Esophagus squamous epithelium (tissue), 5 donors: ENCODE results near the gene AP3B2. TPM values are rescaled to one million over a fixed set of nuclear protein-coding genes. Genes with fewer than 3 reads are reported as not detected.

ENCODE experiments used
- DNase-seq: peaks from one replicate; lab custom pipeline; 2025; lab: John Stamatoyannopoulos, UW
- H3K27ac ChIP-seq, 4 donors: fragments of 200-600 bp; sonication (generic); one replicate each; pipeline ENCODE4 v1.5.1; 2016 to 2019; ENCODE audit warnings: mild to moderate bottlenecking in 1 of 4
- H3K27me3 ChIP-seq, 4 donors: fragments of 200-600 bp; sonication (generic); 1 replicate in 3 of 4; 2 replicates in 1 of 4; pipeline versions ENCODE4 v1.5.1 to v1.6.0; 2017 to 2021; ENCODE audit warnings: antibody characterized with exemption in 1 of 4
- H3K36me3 ChIP-seq, 3 donors: fragments of 200-600 bp; sonication (generic); one replicate each; pipeline ENCODE4 v1.5.1; 2016 to 2019
- H3K4me1 ChIP-seq, 3 donors: fragments of 200-600 bp; sonication (generic); one replicate each; pipeline ENCODE4 v1.5.1; 2017 to 2019
- H3K4me3 ChIP-seq, 4 donors: fragments of 200-600 bp; sonication (generic); 1 replicate in 3 of 4; 2 replicates in 1 of 4; pipeline ENCODE4 v1.5.1; 2016 to 2019; ENCODE audit warnings: mild to moderate bottlenecking in 2 of 4, moderate library complexity in 1 of 4
- H3K9me3 ChIP-seq, 3 donors: fragments of 200-600 bp; sonication (generic); one replicate each; pipeline ENCODE4 v1.5.1; 2016 to 2019
- POLR2A ChIP-seq, 4 donors: fragments of 450-650 bp; IDR thresholded peaks; one replicate each; pipeline ENCODE4 v1.6.1; 2017; ENCODE audit warnings: antibody characterized with exemption in 4 of 4, mild to moderate bottlenecking in 4 of 4, moderate library complexity in 3 of 4
- WGBS, 2 donors: methylation state at CpG; one replicate each; pipeline ENCODE4 v1.1.5; 2018; 5-methylcytosine and 5-hydroxymethylcytosine counted together
- intact Hi-C: fragments of 100-400 bp; cut with DNase I; formaldehyde crosslinking; loops from one replicate; pipeline ENCODE4 v1.15.0; 2022
- total RNA-seq, 4 donors: library from RNA; depleted of rRNA; stranded (reverse); fragments of >200 nt; gene quantifications; one replicate each; pipeline ENCODE4 v1.1.0, GENCODE V29; 2016
- TF ChIP-seq, protein P1 (sequence below), 6 experiments: fragments of 450-650 bp in 4 of 6; fragments of 200-600 bp in 2 of 6; sonication (generic) in 2 of 6; IDR thresholded peaks; one replicate each; pipeline ENCODE4 v1.5.1; 2016 to 2019; ENCODE audit warnings: antibody characterized with exemption in 6 of 6, mild to moderate bottlenecking in 4 of 6, moderate library complexity in 4 of 6
- donor health status: DM: yes; HTN: yes; CAD: no.

The AP3B2 gene
- total RNA-seq, 4 donors from 2014 or later: 0.62 to 3.2 (median 1.7) TPM; not detected in 1

- TF ChIP-seq, protein P1, sequence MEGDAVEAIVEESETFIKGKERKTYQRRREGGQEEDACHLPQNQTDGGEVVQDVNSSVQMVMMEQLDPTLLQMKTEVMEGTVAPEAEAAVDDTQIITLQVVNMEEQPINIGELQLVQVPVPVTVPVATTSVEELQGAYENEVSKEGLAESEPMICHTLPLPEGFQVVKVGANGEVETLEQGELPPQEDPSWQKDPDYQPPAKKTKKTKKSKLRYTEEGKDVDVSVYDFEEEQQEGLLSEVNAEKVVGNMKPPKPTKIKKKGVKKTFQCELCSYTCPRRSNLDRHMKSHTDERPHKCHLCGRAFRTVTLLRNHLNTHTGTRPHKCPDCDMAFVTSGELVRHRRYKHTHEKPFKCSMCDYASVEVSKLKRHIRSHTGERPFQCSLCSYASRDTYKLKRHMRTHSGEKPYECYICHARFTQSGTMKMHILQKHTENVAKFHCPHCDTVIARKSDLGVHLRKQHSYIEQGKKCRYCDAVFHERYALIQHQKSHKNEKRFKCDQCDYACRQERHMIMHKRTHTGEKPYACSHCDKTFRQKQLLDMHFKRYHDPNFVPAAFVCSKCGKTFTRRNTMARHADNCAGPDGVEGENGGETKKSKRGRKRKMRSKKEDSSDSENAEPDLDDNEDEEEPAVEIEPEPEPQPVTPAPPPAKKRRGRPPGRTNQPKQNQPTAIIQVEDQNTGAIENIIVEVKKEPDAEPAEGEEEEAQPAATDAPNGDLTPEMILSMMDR (IDR thresholded peaks at IDR 0.05): no peak
- no peak for DNase-seq
- peaks cover 0 to 36% (median 0%) of the 10 kb centered on the region in 4 donors for H3K27me3 ChIP-seq
- H3K4me3 ChIP-seq: peak overlapping the region in 1 of 4 donors; percentile 72
- WGBS, 2 donors: 93 to 100% methylated on average over 3 to 4 of the region's 10 CpGs
- intact Hi-C loops: no loop called here
- H3K36me3 ChIP-seq: no peaks in the 10 kb centered on the region
- H3K27ac ChIP-seq: no peak overlapping the region
- no peaks in the 10 kb centered on the region for H3K9me3 ChIP-seq
- H3K4me1 ChIP-seq: peaks cover 6 to 16% (median 9%) of the 10 kb centered on the region in 3 donors
Observed at GRCh38 chr15:82681371-82681770, 28.3 kb downstream of the AP3B2 start.

- no peak for DNase-seq
Observed at GRCh38 chr15:82680200-82681102, 29.2 kb downstream of the AP3B2 start.

GRCh38 chr15:82679626-82680199 is 30.0 kb downstream of the AP3B2 start:
- no peak for TF ChIP-seq POLR2A (IDR thresholded peaks at IDR 0.05)
- TF ChIP-seq, protein P1 (IDR thresholded peaks at IDR 0.05): no peak
- Histone ChIP-seq H3K27me3 (peaks cover 0 to 36% (median 0%) of the 10 kb centered on the region in 4 donors), H3K36me3 (no peaks in the 10 kb centered on the region), H3K4me3 (peak overlapping the region; percentile 51 to 72 (median 56)), H3K9me3 (no peaks in the 10 kb centered on the region), H3K27ac (no peak overlapping the region), H3K4me1 (peaks cover 6 to 16% (median 9%) of the 10 kb centered on the region in 3 donors)
- WGBS, 2 donors: 70 to 74% methylated on average over 6 of the region's 19 CpGs
- intact Hi-C loops: no loop called here
- no peak for DNase-seq

More at GRCh38 chr15:82680200-82681102, 29.2 kb downstream of the AP3B2 start:
- Histone ChIP-seq H3K9me3 (no peaks in the 10 kb centered on the region), H3K27ac (peak overlapping the region; percentile 44 to 62 (median 56)), H3K27me3 (peaks cover 0 to 36% (median 0%) of the 10 kb centered on the region in 4 donors), H3K4me3 (peak overlapping the region; percentile 51 to 72 (median 56)), H3K36me3 (no peaks in the 10 kb centered on the region), H3K4me1 (peaks cover 6 to 16% (median 9%) of the 10 kb centered on the region in 3 donors)
- intact Hi-C loops: no loop called here
- TF ChIP-seq POLR2A (IDR thresholded peaks at IDR 0.05): peak in 1 of 4 donors; percentile 51
- TF ChIP-seq, protein P1 (IDR thresholded peaks at IDR 0.05): peak in 3 of 6 experiments; percentile 18 to 34 (median 22)
- 1 to 4% methylated on average over 15 to 20 of the region's 76 CpGs for WGBS, 2 donors

GRCh38 chr15:82677720-82678323 is 31.9 kb downstream of the AP3B2 start:
- no peaks in the 10 kb centered on the region for H3K36me3 ChIP-seq
- peaks cover 0 to 36% (median 0%) of the 10 kb centered on the region in 4 donors for H3K27me3 ChIP-seq
- TF ChIP-seq, protein P1 (IDR thresholded peaks at IDR 0.05): no peak
- TF ChIP-seq POLR2A (IDR thresholded peaks at IDR 0.05): no peak
- no peak overlapping the region for H3K4me3 ChIP-seq
- DNase-seq: no peak
- H3K27ac ChIP-seq: no peak overlapping the region
- WGBS, 2 donors: 81 to 85% methylated on average over 5 to 6 of the region's 7 CpGs
- peaks cover 6 to 16% (median 9%) of the 10 kb centered on the region in 3 donors for H3K4me1 ChIP-seq
- intact Hi-C loops: no loop called here
- no peaks in the 10 kb centered on the region for H3K9me3 ChIP-seq
